HG02571 (cell line): ENCODE measurements around the gene C4B.
A peak's percentile ranks its signal among the peaks of the same experiment; 100 is the strongest.
"Not testable (repeated sequence)": the region's sequence is repeated elsewhere in the genome, so short reads cannot be mapped to it uniquely, and the experiment has no call there.

Experiments used
- ATAC-seq: cut with Tn5 transposase; IDR thresholded peaks from one replicate; pipeline ENCODE4 v1.9.1; 2021; ENCODE audit warnings: mild to moderate bottlenecking, moderate library complexity; ENCODE audit not compliant: unreplicated experiment

C4B gene

GRCh38 chr6:32014547-32014946, at the start of gene C4B:
Gene C4B, plus strand, starts transcription at chr6:32014795. Its CDS starts 51 bp downstream, at chr6:32014846.
- ATAC-seq, result not testable (repeated sequence)

GRCh38 chr6:31965700-31966099, 48.9 kb upstream of the C4B start:
- ATAC-seq, result no peak

GRCh38 chr6:31966506-31966905, 48.1 kb upstream of the C4B start:
- no peak for ATAC-seq

- no peak for ATAC-seq
Measured at GRCh38 chr6:31966997-31967925, 47.3 kb upstream of the C4B start.

GRCh38 chr6:31967926-31968320, 46.7 kb upstream of the C4B start:
- ATAC-seq, result no peak

GRCh38 chr6:31968326-31968725, 46.3 kb upstream of the C4B start:
- ATAC-seq, result no peak

- ATAC-seq, result no peak
Measured at GRCh38 chr6:31968791-31969711, 45.5 kb upstream of the C4B start.

- ATAC-seq, result no peak
Measured at GRCh38 chr6:31969712-31970603, 44.6 kb upstream of the C4B start.

- ATAC-seq, result no peak
Measured at GRCh38 chr6:31970604-31971271, 43.9 kb upstream of the C4B start.

- no peak for ATAC-seq
Measured at GRCh38 chr6:31971279-31971992, 43.2 kb upstream of the C4B start.

GRCh38 chr6:31971993-31972708, 42.4 kb upstream of the C4B start, which contains the start of gene DXO:
Gene DXO, minus strand, starts transcription at chr6:31972138. Its CDS starts 463 bp downstream, at chr6:31971675.
- ATAC-seq, result peak; percentile 84

GRCh38 chr6:31972709-31973350, 41.8 kb upstream of the C4B start:
- no peak for ATAC-seq

GRCh38 chr6:31976065-31976464, 38.5 kb upstream of the C4B start:
- not testable (repeated sequence) for ATAC-seq

- ATAC-seq, result no peak
Measured at GRCh38 chr6:31977816-31978431, 36.7 kb upstream of the C4B start.

- no peak for ATAC-seq
Measured at GRCh38 chr6:31978831-31979230, 35.8 kb upstream of the C4B start.

- no peak for ATAC-seq
Measured at GRCh38 chr6:31979238-31979898, 35.2 kb upstream of the C4B start.

- not testable (repeated sequence) for ATAC-seq
Measured at GRCh38 chr6:31980195-31980876, 34.3 kb upstream of the C4B start.
